Natural killer cell (primary cell): ENCODE measurements around the gene RNF11. TPM values are rescaled to one million over a fixed set of nuclear protein-coding genes. Genes with fewer than 3 reads are reported as not detected.

Source experiments
- ATAC-seq, 3 donors: fragments of 150-1000 bp in 2 of 3; fragments of 200-7000 bp in 1 of 3; cut with Tn5 transposase; 1 replicate in 1 of 3; 2 replicates in 2 of 3; pipeline ENCODE4 v1.10.0; 2021; ENCODE audit warnings: mild to moderate bottlenecking in 2 of 3, moderate library complexity in 2 of 3
- DNase-seq, 2 donors: peaks; one replicate each; pipeline versions ENCODE4 v3.0.0 to v3.0.0-alpha.2; 2013 to 2021; ENCODE audit warnings: mixed read lengths in 1 of 2
- H3K27ac ChIP-seq: one replicate; pipeline ENCODE4 v1.5.1; 2013; ENCODE audit warnings: mild to moderate bottlenecking, low read length
- H3K27me3 ChIP-seq: one replicate; pipeline ENCODE4 v1.6.1; 2013; ENCODE audit warnings: low read length; ENCODE audit not compliant: control insufficient read depth, insufficient read depth
- H3K36me3 ChIP-seq: one replicate; pipeline ENCODE4 v1.6.1; 2013; ENCODE audit warnings: low read length; ENCODE audit not compliant: control insufficient read depth, insufficient read depth
- H3K4me1 ChIP-seq: one replicate; pipeline ENCODE4 v1.6.1; 2013; ENCODE audit warnings: low read length; ENCODE audit not compliant: control insufficient read depth, insufficient read depth
- H3K4me3 ChIP-seq: one replicate; pipeline ENCODE4 v1.5.1; 2013; ENCODE audit warnings: low read length
- H3K9me3 ChIP-seq: one replicate; pipeline ENCODE4 v1.6.1; 2013; ENCODE audit warnings: low read length; ENCODE audit not compliant: control insufficient read depth, insufficient read depth
- H3K27ac Mint-ChIP-seq, 2 donors: one replicate each; pipeline ENCODE4 v1.8.0; 2022; ENCODE audit warnings: mild to moderate bottlenecking in 2 of 2, mixed read lengths in 2 of 2, moderate library complexity in 1 of 2
- H3K27me3 Mint-ChIP-seq, 2 donors: one replicate each; pipeline ENCODE4 v1.8.0; 2022; ENCODE audit warnings: low read depth in 2 of 2, mixed read lengths in 2 of 2
- H3K36me3 Mint-ChIP-seq: one replicate; pipeline ENCODE4 v1.8.0; 2022; ENCODE audit warnings: mixed read lengths
- H3K4me1 Mint-ChIP-seq, 2 donors: one replicate each; pipeline ENCODE4 v1.8.0; 2022; ENCODE audit warnings: mixed read lengths in 2 of 2
- H3K4me3 Mint-ChIP-seq: one replicate; pipeline ENCODE4 v1.8.0; 2022; ENCODE audit warnings: mild to moderate bottlenecking, moderate library complexity, mixed read lengths
- H3K9me3 Mint-ChIP-seq, 2 donors: one replicate each; pipeline ENCODE4 v1.8.0; 2022; ENCODE audit warnings: mixed read lengths in 2 of 2
- WGBS: methylation state at CpG from one replicate; pipeline ENCODE4 v1.1.7; 2013; ENCODE audit warnings: missing lambda C conversion rate; ENCODE audit not compliant: insufficient coverage; 5-methylcytosine and 5-hydroxymethylcytosine counted together
- intact Hi-C: fragments of 100-400 bp; cut with micrococcal nuclease; formaldehyde crosslinking; loops from one replicate; pipeline ENCODE4 v1.14.2; 2022
- total RNA-seq, 4 donors: library from RNA; stranded (reverse); fragments of 120-200 nt in 1 of 4; gene quantifications; one replicate each; pipeline versions ENCODE4 v1.2.3 to v1.2.4, GENCODE V29; 2013 to 2022
- TF ChIP-seq, protein P1 (sequence below): fragments of 200-600 bp; IDR thresholded peaks from one replicate; pipeline ENCODE4 v1.8.0; 2022; ENCODE audit warnings: antibody characterized with exemption

The RNF11 gene
- total RNA-seq, 3 donors from 2014 or later (not counting 1 experiment from before 2014, with no cell fraction given), result 68.3 to 89.5 (median 68.4) TPM

DNA sequence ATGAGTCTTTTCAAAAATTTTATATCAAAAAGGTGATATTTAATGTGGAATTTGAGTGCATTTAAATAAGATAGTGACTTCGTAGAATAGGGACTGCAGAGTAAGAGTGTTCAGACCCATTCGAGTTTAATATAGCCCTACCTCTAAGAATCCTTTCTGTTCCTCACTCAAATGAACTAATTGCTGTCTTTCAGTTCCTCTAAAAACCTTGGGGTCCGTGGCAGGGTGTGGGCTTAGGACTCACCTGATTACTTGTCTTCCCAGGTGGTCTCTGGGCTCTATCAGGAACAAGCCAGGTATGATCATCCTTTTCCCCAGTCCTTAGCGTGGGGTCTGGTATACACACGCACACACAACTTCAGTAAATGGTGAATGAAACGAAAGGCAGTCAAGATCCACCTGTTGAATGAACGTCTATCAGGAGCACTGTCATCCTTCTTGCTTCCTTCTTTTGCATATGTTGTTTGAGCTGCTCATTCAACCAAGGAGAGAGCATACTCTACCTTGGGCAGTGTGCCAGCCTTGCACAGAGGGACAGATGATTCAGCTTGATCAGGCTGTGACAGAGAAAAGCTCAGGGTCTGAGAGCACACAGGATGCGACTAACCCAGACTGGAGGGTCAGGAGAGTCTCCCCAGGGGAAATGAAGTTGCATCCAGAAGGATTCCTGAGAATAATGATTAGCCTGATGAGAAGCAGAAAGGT lies 1.2 kb upstream of the RNF11 start:
- no peaks in the 10 kb centered on the region for H3K9me3 ChIP-seq
- no peaks in the 10 kb centered on the region for H3K36me3 Mint-ChIP-seq
- H3K4me1 ChIP-seq, result peaks cover 21% of the 10 kb centered on the region
- TF ChIP-seq, protein P1, sequence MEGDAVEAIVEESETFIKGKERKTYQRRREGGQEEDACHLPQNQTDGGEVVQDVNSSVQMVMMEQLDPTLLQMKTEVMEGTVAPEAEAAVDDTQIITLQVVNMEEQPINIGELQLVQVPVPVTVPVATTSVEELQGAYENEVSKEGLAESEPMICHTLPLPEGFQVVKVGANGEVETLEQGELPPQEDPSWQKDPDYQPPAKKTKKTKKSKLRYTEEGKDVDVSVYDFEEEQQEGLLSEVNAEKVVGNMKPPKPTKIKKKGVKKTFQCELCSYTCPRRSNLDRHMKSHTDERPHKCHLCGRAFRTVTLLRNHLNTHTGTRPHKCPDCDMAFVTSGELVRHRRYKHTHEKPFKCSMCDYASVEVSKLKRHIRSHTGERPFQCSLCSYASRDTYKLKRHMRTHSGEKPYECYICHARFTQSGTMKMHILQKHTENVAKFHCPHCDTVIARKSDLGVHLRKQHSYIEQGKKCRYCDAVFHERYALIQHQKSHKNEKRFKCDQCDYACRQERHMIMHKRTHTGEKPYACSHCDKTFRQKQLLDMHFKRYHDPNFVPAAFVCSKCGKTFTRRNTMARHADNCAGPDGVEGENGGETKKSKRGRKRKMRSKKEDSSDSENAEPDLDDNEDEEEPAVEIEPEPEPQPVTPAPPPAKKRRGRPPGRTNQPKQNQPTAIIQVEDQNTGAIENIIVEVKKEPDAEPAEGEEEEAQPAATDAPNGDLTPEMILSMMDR, result no peak
- no peak overlapping the region for H3K4me3 ChIP-seq
- peak in 1 of 2 donors; percentile 60 for DNase-seq
- H3K4me1 Mint-ChIP-seq, result peaks cover 21 to 29% of the 10 kb centered on the region in 2 donors
- H3K27me3 ChIP-seq, result no peaks in the 10 kb centered on the region
- no peak overlapping the region for H3K27ac Mint-ChIP-seq
- H3K4me3 Mint-ChIP-seq, result peak overlapping the region; percentile 90
- intact Hi-C loops, result loop anchor here (5.0 kb wide), 1 partner anchor 273 kb away; the partner anchor contains the start of gene FAF1
- no peaks in the 10 kb centered on the region for H3K27me3 Mint-ChIP-seq
- no peak for ATAC-seq
- peak overlapping the region; percentile 86 for H3K27ac ChIP-seq
- no peaks in the 10 kb centered on the region for H3K36me3 ChIP-seq
- no peaks in the 10 kb centered on the region for H3K9me3 Mint-ChIP-seq
- WGBS, result 45% methylated on average over 8 of the region's 8 CpGs

- Mint-ChIP-seq H3K36me3 (no peaks in the 10 kb centered on the region), H3K9me3 (no peaks in the 10 kb centered on the region), H3K27me3 (no peaks in the 10 kb centered on the region), H3K4me3 (no peak overlapping the region), H3K27ac (no peak overlapping the region), H3K4me1 (peaks cover 40 to 48% of the 10 kb centered on the region in 2 donors)
- Histone ChIP-seq H3K4me3 (peak overlapping the region; percentile 99), H3K36me3 (no peaks in the 10 kb centered on the region), H3K9me3 (no peaks in the 10 kb centered on the region), H3K27me3 (no peaks in the 10 kb centered on the region), H3K4me1 (peaks cover 27% of the 10 kb centered on the region), H3K27ac (peak overlapping the region; percentile 88)
- WGBS, result under 1% methylated on average over 51 of the region's 54 CpGs
- TF ChIP-seq, protein P1, result no peak
- DNase-seq (peak in 1 of 2 donors; percentile 62), ATAC-seq (peak; percentile 27 to 43 (median 35))
- intact Hi-C loops, result loop anchor here (5.0 kb wide), 1 partner anchor 274 kb away; the partner anchor contains the start of gene FAF1
Observed at GRCh38 chr1:51236531-51237350, 668 bp downstream of the RNF11 start.

GRCh38 chr1:51237351-51238033 lies 1.4 kb downstream of the RNF11 start:
- Histone ChIP-seq H3K27me3 (no peaks in the 10 kb centered on the region), H3K9me3 (no peaks in the 10 kb centered on the region), H3K4me1 (peaks cover 27% of the 10 kb centered on the region), H3K36me3 (no peaks in the 10 kb centered on the region), H3K27ac (peak overlapping the region; percentile 88), H3K4me3 (peak overlapping the region; percentile 99)
- no peak overlapping the region for H3K4me3 Mint-ChIP-seq
- 34% methylated on average over 4 of the region's 9 CpGs for whole genome bisulfite sequencing
- H3K36me3 Mint-ChIP-seq, result no peaks in the 10 kb centered on the region
- TF ChIP-seq, protein P1, result no peak
- no peaks in the 10 kb centered on the region for H3K27me3 Mint-ChIP-seq
- no peak overlapping the region for H3K27ac Mint-ChIP-seq
- intact Hi-C loops, result loop anchor here (5.0 kb wide), 1 partner anchor 275 kb away; the partner anchor contains the start of gene FAF1
- ATAC-seq (no peak), DNase-seq (no peak)
- H3K9me3 Mint-ChIP-seq, result no peaks in the 10 kb centered on the region
- peaks cover 40 to 48% of the 10 kb centered on the region in 2 donors for H3K4me1 Mint-ChIP-seq
